HG03565 (cell line): ENCODE data around the gene F11R.
"Not testable (repeated sequence)": the region's sequence is repeated elsewhere in the genome, so short reads cannot be mapped to it uniquely, and the experiment has no call there.

Experiments used
- ATAC-seq: cut with Tn5 transposase; IDR thresholded peaks from one replicate; pipeline ENCODE4 v1.9.1; 2021; ENCODE audit warnings: mild to moderate bottlenecking, moderate library complexity; ENCODE audit not compliant: unreplicated experiment

The F11R gene

DNA sequence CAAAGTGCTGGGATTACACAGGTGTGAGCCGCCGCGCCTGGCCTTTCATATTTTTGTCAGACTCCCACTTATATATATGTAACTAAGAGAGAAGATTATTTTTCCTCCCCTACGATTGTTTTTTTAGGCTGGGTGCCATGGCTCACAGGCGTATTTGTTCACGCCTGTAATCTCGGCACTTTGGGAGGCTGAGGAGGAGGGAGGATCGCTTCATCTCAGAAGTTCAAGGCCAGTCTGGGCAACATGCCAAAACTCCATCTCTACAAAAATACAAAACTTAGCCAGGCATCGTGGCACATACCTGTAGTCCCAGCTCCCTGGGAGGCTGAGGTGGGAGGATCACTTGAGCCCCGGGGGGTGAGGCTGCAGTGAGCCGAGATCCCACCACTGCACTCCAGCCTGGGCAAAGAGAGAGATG lies 42.4 kb downstream of the F11R start:
- no peak for ATAC-seq

DNA sequence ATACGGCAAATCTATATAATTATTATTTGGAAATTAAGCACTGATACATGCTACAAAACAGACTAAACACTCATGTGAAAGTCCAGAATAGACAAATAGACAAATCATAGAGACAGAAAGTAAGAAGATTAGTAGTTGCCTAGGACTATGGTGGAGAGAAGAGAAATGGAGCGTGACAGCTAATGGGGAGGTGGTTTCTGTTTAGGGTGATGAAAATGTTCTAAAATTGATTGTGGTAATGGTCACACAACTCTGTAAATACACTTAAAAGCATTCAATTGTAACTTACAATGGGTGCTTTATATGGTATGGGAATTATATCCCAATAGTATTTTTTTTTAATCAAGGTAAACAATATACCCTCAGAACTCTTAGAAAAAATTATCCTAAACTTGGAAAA lies 45.9 kb downstream of the F11R start:
- ATAC-seq, result peak; percentile 40

DNA sequence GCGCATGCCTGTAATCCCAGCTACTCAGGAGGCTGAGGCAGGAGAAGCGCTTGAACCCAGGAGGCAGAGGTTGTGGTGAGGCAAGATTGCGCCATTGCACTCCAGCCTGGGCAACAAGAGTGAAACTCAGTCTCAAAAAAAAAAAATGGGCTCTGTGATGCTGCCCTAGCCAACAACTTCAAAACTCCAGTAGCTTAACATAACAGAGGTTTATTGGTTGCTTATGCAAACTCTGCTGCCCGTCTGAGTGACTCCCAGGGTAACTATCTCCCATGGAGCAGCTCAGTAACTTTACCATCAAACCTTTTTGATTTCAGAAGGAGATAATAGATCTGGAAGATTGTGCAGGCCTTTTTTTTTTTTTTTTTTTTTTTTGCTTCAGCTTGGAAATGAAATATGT lies 47.5 kb downstream of the F11R start:
- ATAC-seq, result no peak

DNA sequence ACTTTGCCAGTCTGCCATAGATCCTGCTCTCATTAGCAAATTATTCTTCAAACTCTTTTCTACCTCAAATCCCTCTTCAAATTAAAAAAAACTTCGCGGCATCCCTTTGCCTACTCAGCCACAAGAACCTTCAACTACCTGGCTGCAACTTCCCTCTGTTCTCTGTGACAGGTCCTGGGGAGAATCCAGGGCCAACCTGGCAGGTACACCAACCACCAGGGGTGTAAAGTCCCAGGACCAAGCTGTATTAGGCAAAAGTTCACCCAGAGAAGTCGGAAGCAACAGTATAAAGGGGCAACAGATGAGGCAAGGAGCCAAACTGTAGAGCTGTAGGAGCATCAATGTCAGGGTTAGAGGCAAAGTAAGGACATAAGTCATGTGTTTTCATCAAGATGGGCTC lies 48.0 kb downstream of the F11R start:
- no peak for ATAC-seq

DNA sequence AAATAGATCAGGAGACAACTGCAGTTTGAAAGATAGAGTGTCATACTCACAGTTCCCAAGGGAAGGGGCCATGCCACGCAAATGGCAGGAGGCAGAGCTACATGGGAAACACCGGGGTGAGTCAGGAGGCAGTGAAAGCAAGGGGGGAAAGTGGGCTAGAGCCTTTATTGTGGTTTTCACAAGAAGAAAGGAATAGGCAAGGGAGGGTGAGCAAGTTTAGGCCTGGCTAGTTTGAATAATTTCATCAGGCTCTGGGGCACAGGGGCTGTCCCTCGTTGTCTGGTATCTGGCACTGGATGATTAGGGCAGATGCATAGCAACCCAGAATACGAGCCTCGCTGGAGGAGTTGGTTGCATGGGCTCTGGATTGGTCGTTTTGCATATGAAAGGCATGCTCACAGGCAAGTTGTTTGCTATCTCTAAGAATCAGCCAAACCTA lies 49.3 kb downstream of the F11R start:
- ATAC-seq, result no peak

- no peak for ATAC-seq
Observed at GRCh38 chr1:160963521-160963920, 57.4 kb downstream of the F11R start.

DNA sequence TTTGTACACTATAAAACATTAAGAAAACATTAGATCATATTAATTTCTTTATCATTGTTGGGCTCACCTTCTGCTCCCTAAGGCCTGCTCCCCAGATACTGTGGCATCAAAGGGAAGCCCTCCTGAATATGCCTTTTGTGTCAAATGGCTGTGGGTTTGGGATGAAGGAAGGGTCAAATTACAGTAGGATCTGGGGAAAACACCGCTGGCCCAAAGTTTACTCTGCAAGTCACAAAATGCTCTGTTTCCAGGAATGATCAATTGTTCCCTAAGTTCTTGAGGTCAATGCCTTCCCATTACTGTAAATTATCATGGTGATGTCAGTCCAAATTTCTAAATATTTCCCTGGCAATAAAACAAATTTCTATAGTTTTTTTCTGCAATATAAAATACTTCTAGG lies 59.5 kb downstream of the F11R start:
- no peak for ATAC-seq

DNA sequence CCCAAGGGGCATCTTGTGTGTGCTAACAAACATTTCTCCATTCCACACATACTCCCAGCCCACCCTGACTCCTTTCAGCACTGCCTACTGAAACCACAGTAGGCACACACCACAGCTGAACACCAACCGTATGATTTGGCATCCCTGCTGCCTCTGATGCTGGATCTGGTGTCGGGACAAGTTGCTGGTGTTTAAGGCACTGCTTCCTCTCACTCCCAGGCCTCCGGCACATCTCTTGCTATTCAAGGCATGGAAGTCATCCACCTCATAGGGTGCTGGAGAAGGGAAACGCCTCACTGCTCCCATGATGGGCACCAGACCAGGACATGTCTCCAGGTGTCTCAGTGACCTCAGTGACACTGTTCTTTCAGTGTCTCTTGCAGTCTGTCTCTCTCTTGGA lies 64.0 kb downstream of the F11R start:
- ATAC-seq, result no peak

- ATAC-seq, result peak; percentile 57
Observed at GRCh38 chr1:160954158-160955104, 66.5 kb downstream of the F11R start, which contains the start of gene ITLN2. TSS of gene ITLN2 (minus strand) at chr1:160954809. CDS start at chr1:160954741, 68 bp downstream.

GRCh38 chr1:160953030-160953429 lies 67.9 kb downstream of the F11R start:
- no peak for ATAC-seq

DNA sequence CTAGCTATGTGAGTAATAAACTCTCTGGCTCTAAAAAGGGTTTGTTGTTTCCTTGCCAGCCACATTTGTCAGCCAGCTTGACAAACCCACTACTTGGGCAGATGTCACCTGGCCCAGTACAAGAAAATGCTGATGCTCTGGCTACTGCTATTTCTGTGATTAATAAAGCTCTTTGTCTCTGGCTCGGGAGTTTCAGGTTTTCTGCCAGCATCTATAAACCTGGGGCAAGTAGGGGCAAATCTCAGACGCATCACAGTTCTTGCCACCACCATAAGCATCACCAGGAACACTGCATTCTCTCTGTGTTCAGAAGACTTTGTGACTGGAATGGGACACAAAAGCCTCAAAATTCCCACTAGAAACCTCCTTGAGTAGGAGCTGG lies 68.8 kb downstream of the F11R start:
- ATAC-seq, result no peak

DNA sequence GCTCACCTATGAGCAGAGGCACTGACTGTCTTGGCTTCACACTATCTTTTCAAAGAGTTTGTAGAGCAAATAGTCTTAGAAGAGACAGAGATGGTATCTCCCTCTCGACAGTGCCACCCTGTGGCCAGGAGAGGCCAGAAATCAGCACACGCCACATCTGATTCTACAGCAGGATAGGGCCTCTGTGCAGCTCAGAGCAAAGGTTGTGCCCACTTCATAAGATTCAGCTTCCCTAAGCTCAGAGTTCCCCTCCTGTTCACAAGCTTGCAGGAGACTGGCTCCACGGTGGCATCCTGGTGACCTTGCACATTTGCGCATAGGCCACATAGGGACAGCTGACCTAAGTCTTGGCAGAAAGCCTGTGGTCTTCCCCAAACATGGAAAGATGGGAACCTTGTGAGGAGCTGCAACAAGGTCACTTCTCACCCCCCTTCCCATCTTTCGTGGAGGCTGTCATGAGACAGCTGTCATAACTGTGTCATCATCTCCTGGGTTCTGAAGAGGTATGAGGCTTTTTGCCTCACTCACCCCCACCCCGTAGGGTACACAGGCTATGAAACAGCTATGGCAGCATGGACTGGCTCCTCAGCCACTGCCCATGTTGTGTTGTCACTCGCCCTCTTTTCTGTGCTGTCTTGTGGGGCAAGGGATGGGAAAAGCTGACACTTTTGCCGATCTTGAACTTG lies 69.4 kb downstream of the F11R start:
- peak; percentile 57 for ATAC-seq

- ATAC-seq, result no peak
Observed at GRCh38 chr1:160950657-160951056, 70.3 kb downstream of the F11R start.

DNA sequence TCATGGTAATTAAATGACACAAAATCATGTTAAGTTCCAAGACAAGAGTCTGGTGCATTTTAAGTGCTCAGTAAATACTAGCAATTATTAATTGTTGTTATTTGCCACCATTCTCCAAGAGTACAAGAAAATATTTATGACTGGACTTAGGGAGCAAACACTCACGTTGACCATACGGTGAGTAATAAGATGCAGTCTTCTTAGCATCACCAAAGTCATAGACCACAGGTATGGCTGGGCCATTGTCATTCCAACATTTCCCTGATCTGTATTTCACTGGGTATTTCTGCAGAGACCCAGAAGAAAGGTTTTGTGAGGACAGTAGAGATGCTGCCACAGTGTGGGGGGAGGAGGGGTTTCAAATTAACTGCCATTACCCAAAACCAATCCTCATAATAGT lies 71.1 kb downstream of the F11R start:
- ATAC-seq, result no peak

GRCh38 chr1:160949216-160949880 lies 71.6 kb downstream of the F11R start:
- not testable (repeated sequence) for ATAC-seq

DNA sequence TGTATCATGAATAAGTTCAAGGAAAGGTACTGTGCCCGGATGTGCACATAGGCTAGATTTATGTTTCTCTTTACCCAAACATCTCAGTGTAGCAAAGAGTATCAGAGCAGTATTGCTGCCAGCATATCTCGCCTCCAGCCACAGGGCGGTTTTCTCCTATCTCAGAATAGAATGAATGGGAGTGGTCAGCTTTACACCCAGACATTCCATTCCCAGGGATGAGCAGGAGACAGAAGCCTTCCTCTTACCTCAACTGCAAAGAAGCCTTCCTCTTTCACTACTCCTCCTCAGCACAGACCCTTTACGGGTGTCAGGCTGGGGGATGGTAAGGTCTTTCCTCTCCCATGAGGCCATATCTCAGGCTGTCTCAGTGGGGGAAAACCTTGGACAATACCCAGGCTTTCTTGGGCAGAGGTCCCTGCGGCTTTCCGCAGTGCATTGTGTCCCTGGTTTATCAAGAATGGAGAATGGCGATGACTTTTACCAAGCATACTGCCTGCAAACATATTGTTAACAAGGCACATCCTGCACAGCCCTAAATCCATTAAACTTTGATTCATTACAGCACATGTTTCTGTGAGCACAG lies 73.7 kb downstream of the F11R start:
- ATAC-seq, result not testable (repeated sequence)

- ATAC-seq, result not testable (repeated sequence)
Observed at GRCh38 chr1:160945881-160946280, 75.1 kb downstream of the F11R start.
